ENCODE data around the gene GNAZ.

Gene GNAZ

GRCh38 chr22:23169043-23169406 lies 98.7 kb downstream of the GNAZ start:
- TF ChIP-seq, protein P1, sequence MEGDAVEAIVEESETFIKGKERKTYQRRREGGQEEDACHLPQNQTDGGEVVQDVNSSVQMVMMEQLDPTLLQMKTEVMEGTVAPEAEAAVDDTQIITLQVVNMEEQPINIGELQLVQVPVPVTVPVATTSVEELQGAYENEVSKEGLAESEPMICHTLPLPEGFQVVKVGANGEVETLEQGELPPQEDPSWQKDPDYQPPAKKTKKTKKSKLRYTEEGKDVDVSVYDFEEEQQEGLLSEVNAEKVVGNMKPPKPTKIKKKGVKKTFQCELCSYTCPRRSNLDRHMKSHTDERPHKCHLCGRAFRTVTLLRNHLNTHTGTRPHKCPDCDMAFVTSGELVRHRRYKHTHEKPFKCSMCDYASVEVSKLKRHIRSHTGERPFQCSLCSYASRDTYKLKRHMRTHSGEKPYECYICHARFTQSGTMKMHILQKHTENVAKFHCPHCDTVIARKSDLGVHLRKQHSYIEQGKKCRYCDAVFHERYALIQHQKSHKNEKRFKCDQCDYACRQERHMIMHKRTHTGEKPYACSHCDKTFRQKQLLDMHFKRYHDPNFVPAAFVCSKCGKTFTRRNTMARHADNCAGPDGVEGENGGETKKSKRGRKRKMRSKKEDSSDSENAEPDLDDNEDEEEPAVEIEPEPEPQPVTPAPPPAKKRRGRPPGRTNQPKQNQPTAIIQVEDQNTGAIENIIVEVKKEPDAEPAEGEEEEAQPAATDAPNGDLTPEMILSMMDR (IDR thresholded peaks at IDR 0.05): no peak
